B cell (primary cell): ENCODE results near the gene UNC79. TPM values are rescaled to one million over a fixed set of nuclear protein-coding genes. Genes with fewer than 3 reads are reported as not detected.

ENCODE experiments used
- ATAC-seq: fragments of 200-7000 bp; cut with Tn5 transposase; one replicate; pipeline ENCODE4 v1.10.0; 2021; ENCODE audit warnings: low read depth, mild to moderate bottlenecking, moderate number of reproducible peaks, moderate library complexity
- CTCF ChIA-PET: fragments of 350-600 bp; sonication (Branson Sonifier 250); formaldehyde crosslinking; loops from one replicate; lab custom pipeline; 2021; ENCODE audit warnings: antibody characterized with exemption, inconsistent platforms; lab: Charles Lee
- POLR2A ChIA-PET: fragments of 350-600 bp; sonication (Branson Sonifier 250); formaldehyde crosslinking; loops from one replicate; lab custom pipeline; 2021; ENCODE audit warnings: antibody characterized with exemption; lab: Charles Lee
- DNase-seq: peaks from one replicate; pipeline ENCODE4 v3.0.0; 2013
- H2AFZ ChIP-seq: 2 replicates; pipeline ENCODE4 v1.6.1; 2012; ENCODE audit warnings: mild to moderate bottlenecking, low read depth, low read length; ENCODE audit not compliant: insufficient read depth, poor library complexity, severe bottlenecking
- H3K27ac ChIP-seq, 2 donors: 1 replicate in 1 of 2; 2 replicates in 1 of 2; pipeline ENCODE4 v1.5.1; 2012 to 2013; ENCODE audit warnings: low read length in 2 of 2, mild to moderate bottlenecking in 2 of 2, moderate library complexity in 1 of 2
- H3K27me3 ChIP-seq, 4 experiments: fragments of 200-600 bp in 1 of 4; sonication (generic) in 1 of 4; replicated peaks in 1 of 4; 1 replicate in 2 of 4; 2 replicates in 2 of 4; pipeline versions ENCODE4 v1.6.1 to v1.7.0; 2013 to 2016; ENCODE audit warnings: low read length in 3 of 4, mild to moderate bottlenecking in 2 of 4, mixed read lengths in 1 of 4, moderate library complexity in 1 of 4; ENCODE audit not compliant: insufficient read depth in 4 of 4, control insufficient read depth in 3 of 4; ENCODE audit errors: control extremely low read depth in 1 of 4
- H3K36me3 ChIP-seq, 2 experiments: replicated peaks in 1 of 2; 1 replicate in 1 of 2; 2 replicates in 1 of 2; pipeline versions ENCODE4 v1.6.1 to v1.7.1; 2013; ENCODE audit warnings: low read length in 1 of 2; ENCODE audit not compliant: insufficient read depth in 2 of 2, control insufficient read depth in 1 of 2; ENCODE audit errors: control extremely low read depth in 1 of 2, extremely low read depth in 1 of 2
- H3K4me1 ChIP-seq, 2 donors: fragments of 200-600 bp in 1 of 2; sonication (generic) in 1 of 2; 1 replicate in 1 of 2; 2 replicates in 1 of 2; pipeline versions ENCODE4 v1.5.1 to v1.6.1; 2013 to 2017; ENCODE audit warnings: low read length in 2 of 2; ENCODE audit not compliant: control insufficient read depth in 2 of 2, insufficient read depth in 2 of 2
- H3K4me2 ChIP-seq: replicated peaks from 2 replicates; pipeline ENCODE3; 2012; ENCODE audit warnings: mild to moderate bottlenecking, low read depth, low read length; ENCODE audit not compliant: poor library complexity, severe bottlenecking
- H3K4me3 ChIP-seq, 5 experiments: fragments of 200-600 bp in 1 of 5; sonication (generic) in 1 of 5; 1 replicate in 3 of 5; 2 replicates in 2 of 5; pipeline versions ENCODE4 v1.5.1 to v1.7.0; 2011 to 2016; ENCODE audit warnings: low read length in 4 of 5, mild to moderate bottlenecking in 4 of 5, low read depth in 2 of 5, control low read depth in 1 of 5, moderate library complexity in 1 of 5; ENCODE audit not compliant: insufficient read depth in 1 of 5; ENCODE audit errors: control extremely low read depth in 1 of 5, extremely low read depth in 1 of 5
- H3K79me2 ChIP-seq: fragments of 200-600 bp; sonication (generic); one replicate; pipeline ENCODE4 v1.6.0; 2016; ENCODE audit warnings: low read length; ENCODE audit not compliant: control insufficient read depth, insufficient read depth
- H3K9ac ChIP-seq: fragments of 200-600 bp; sonication (generic); 2 replicates; pipeline ENCODE4 v1.6.1; 2017; ENCODE audit warnings: mild to moderate bottlenecking, low read length, moderate library complexity
- H3K9me3 ChIP-seq, 3 donors: one replicate each; pipeline versions ENCODE4 v1.6.1 to v1.7.1; 2013; ENCODE audit warnings: low read length in 2 of 3; ENCODE audit not compliant: control insufficient read depth in 2 of 3, insufficient read depth in 1 of 3; ENCODE audit errors: control extremely low read depth in 1 of 3
- H4K20me1 ChIP-seq: 2 replicates; pipeline ENCODE4 v1.6.0; 2012; ENCODE audit warnings: mild to moderate bottlenecking, low read length; ENCODE audit not compliant: insufficient read depth, control insufficient read depth, poor library complexity, severe bottlenecking
- H3K27ac Mint-ChIP-seq: one replicate; pipeline ENCODE4 v1.8.0; 2021; ENCODE audit warnings: mixed read lengths
- H3K27me3 Mint-ChIP-seq: one replicate; pipeline ENCODE4 v1.8.0; 2021; ENCODE audit warnings: mixed read lengths
- H3K4me1 Mint-ChIP-seq: one replicate; pipeline ENCODE4 v1.8.0; 2021; ENCODE audit warnings: mixed read lengths
- H3K4me3 Mint-ChIP-seq: one replicate; pipeline ENCODE4 v1.8.0; 2021; ENCODE audit warnings: mixed read lengths
- H3K9me3 Mint-ChIP-seq: one replicate; pipeline ENCODE4 v1.8.0; 2022; ENCODE audit warnings: mixed read lengths; ENCODE audit not compliant: insufficient read depth
- CTCF ChIP-seq: fragments of 200-600 bp; IDR thresholded peaks from one replicate; pipeline ENCODE4 v1.8.0; 2022; ENCODE audit warnings: antibody characterized with exemption, mild to moderate bottlenecking
- EZH2 ChIP-seq: IDR thresholded peaks from 2 replicates; pipeline ENCODE4 v1.6.1; 2012; ENCODE audit warnings: borderline replicate concordance, low read depth, mild to moderate bottlenecking, moderate library complexity, low read length; ENCODE audit not compliant: insufficient read depth, poor library complexity, severe bottlenecking
- WGBS: methylation state at CpG from one replicate; pipeline ENCODE4 v1.1.5; 2013; ENCODE audit warnings: missing lambda C conversion rate; ENCODE audit not compliant: insufficient coverage; 5-methylcytosine and 5-hydroxymethylcytosine counted together
- intact Hi-C: fragments of 100-400 bp; cut with micrococcal nuclease; formaldehyde crosslinking; loops from one replicate; pipeline ENCODE4 v1.10.0; 2022
- polyA plus RNA-seq: library from polyadenylated mRNA; depleted of rRNA; stranded (reverse); fragments of >200 nt; gene quantifications from 2 replicates; pipeline ENCODE4 v1.2.3, GENCODE V29; 2012
- total RNA-seq, 2 donors: library from RNA; stranded (reverse); fragments of 120-200 nt in 1 of 2; gene quantifications; 1 replicate in 1 of 2; 2 replicates in 1 of 2; pipeline versions ENCODE4 v1.2.3 to v1.2.4, GENCODE V29; 2013 to 2022

Gene UNC79
- total and polyA plus RNA-seq, 2 donors (not counting 1 experiment from before 2014, with no cell fraction given) = 0.04 to 0.15 TPM

- intact Hi-C loops = no loop called here
- Mint-ChIP-seq H3K27ac (no peak overlapping the region), H3K27me3 (peaks cover 15% of the 10 kb centered on the region), H3K4me1 (peaks cover 9% of the 10 kb centered on the region), H3K4me3 (no peak overlapping the region), H3K9me3 (no peaks in the 10 kb centered on the region)
- ChIA-PET POLR2A (no interaction called here), CTCF (interaction anchor here (1.6 kb wide), 1 partner anchor 69 kb away, joined by 3 read pairs; no protein-coding TSS in a partner anchor)
- Histone ChIP-seq H3K79me2 (no peaks in the 10 kb centered on the region), H3K27ac (no peak overlapping the region), H3K9ac (no peak overlapping the region), H3K9me3 (no peaks in the 10 kb centered on the region), H2AFZ (no peak overlapping the region), H3K27me3 (peaks cover 0 to 4% (median 0%) of the 10 kb centered on the region in 4 experiments), H3K4me2 (no peak overlapping the region), H3K4me1 (peaks cover 0 to 3% of the 10 kb centered on the region in 2 donors), H4K20me1 (no peaks in the 10 kb centered on the region), H3K4me3 (no peak overlapping the region), H3K36me3 (no peaks in the 10 kb centered on the region)
- DNase-seq = no peak
- ATAC-seq = no peak
- TF ChIP-seq CTCF = no peak
- no peak for TF ChIP-seq EZH2
Measured at GRCh38 chr14:93549595-93549994, 118.9 kb downstream of the UNC79 start.

- WGBS = 87% methylated on average over 6 of the region's 9 CpGs
- no peak overlapping the region for H3K4me3 Mint-ChIP-seq
- no peaks in the 10 kb centered on the region for H4K20me1 ChIP-seq
- H3K4me1 ChIP-seq = no peaks in the 10 kb centered on the region
- H2AFZ ChIP-seq = no peak overlapping the region
- ATAC-seq (no peak), DNase-seq (no peak)
- no peak overlapping the region for H3K27ac ChIP-seq
- H3K27me3 Mint-ChIP-seq = peaks cover 31% of the 10 kb centered on the region
- no peaks in the 10 kb centered on the region for H3K4me1 Mint-ChIP-seq
- no peak overlapping the region for H3K4me3 ChIP-seq
- H3K9me3 ChIP-seq = no peaks in the 10 kb centered on the region
- H3K9ac ChIP-seq = no peak overlapping the region
- no peak overlapping the region for H3K4me2 ChIP-seq
- H3K9me3 Mint-ChIP-seq = no peaks in the 10 kb centered on the region
- H3K27me3 ChIP-seq = no peaks in the 10 kb centered on the region
- no peak overlapping the region for H3K27ac Mint-ChIP-seq
- no peaks in the 10 kb centered on the region for H3K79me2 ChIP-seq
- TF ChIP-seq EZH2 (no peak), CTCF (no peak)
- ChIA-PET CTCF (no interaction called here), POLR2A (no interaction called here)
- H3K36me3 ChIP-seq = no peaks in the 10 kb centered on the region
- intact Hi-C loops = no loop called here
Measured at GRCh38 chr14:93564918-93565317, 134.2 kb downstream of the UNC79 start.
